HCT116 (cell line): Measurements from ENCODE around the gene ZBTB7B. TPM values are rescaled to one million over a fixed set of nuclear protein-coding genes. Genes with fewer than 3 reads are reported as not detected.

ENCODE experiments used
- ATAC-seq: fragments of 200-7000 bp; cut with Tn5 transposase; 2 replicates; pipeline ENCODE4 v1.9.1; 2020; ENCODE audit warnings: mild to moderate bottlenecking, moderate library complexity
- BruUV-seq: library from RNA; stranded (reverse); fragments of 400-500 nt; replicated peaks from 2 replicates; lab custom pipeline; 2021; lab: Mats Ljungman, UMichigan
- CTCF ChIA-PET: fragments of 300-600 bp; sonication (Branson Sonifier 250); formaldehyde crosslinking; loops from one replicate; lab custom pipeline; 2021; ENCODE audit warnings: antibody characterized with exemption; lab: Charles Lee
- POLR2A ChIA-PET: fragments of 300-600, 350-600 bp; sonication (Branson Sonifier 250); formaldehyde crosslinking; loops from one replicate; lab custom pipeline; 2021; ENCODE audit warnings: antibody characterized with exemption; lab: Charles Lee
- RAD21 ChIA-PET, 2 experiments: fragments of 300-600 bp; sonication (Branson Sonifier 250); formaldehyde crosslinking; loops; one replicate each; lab custom pipeline; 2023; ENCODE audit warnings: low total read pairs in 2 of 2; ENCODE audit not compliant: uncharacterized antibody in 2 of 2, unreplicated experiment in 2 of 2, low non-redundant PET in 1 of 2; lab: Charles Lee
- DNase-seq: peaks from one replicate; pipeline ENCODE4 v3.0.0-alpha.2; 2010; ENCODE audit warnings: low read depth, low spot score
- H2AFZ ChIP-seq: fragments of 200-600 bp; shearing (Covaris generic), sonication (generic); 2 replicates; pipeline ENCODE4 v1.6.1; 2017; ENCODE audit warnings: low read depth, mixed run types, mixed read lengths, antibody characterized with exemption, low read length; ENCODE audit not compliant: poor library complexity, severe bottlenecking
- H3K27ac ChIP-seq: 2 replicates; pipeline ENCODE4 v1.5.1; 2012; ENCODE audit warnings: low read depth, low read length
- H3K27me3 ChIP-seq: fragments of 200-600 bp; sonication (generic); 2 replicates; pipeline ENCODE4 v1.6.1; 2016; ENCODE audit warnings: mixed run types, low read length, mixed read lengths; ENCODE audit not compliant: insufficient read depth
- H3K36me3 ChIP-seq, 2 experiments: fragments of 200-500 bp in 1 of 2; fragments of 200-600 bp in 1 of 2; sonication (Bioruptor generic) in 1 of 2; sonication (generic) in 1 of 2; 2 replicates each; pipeline versions ENCODE4 v1.5.1 to v1.6.1; 2014 to 2016; ENCODE audit warnings: low read length in 2 of 2, inconsistent platforms in 1 of 2, mixed read lengths in 1 of 2, mixed run types in 1 of 2; ENCODE audit not compliant: insufficient read depth in 2 of 2, control insufficient read depth in 1 of 2
- H3K4me1 ChIP-seq, 2 experiments: fragments of 200-600 bp in 1 of 2; sonication (generic) in 1 of 2; 2 replicates each; pipeline versions ENCODE4 v1.5.1 to v1.6.1; 2012 to 2017; ENCODE audit warnings: low read length in 2 of 2, inconsistent platforms in 1 of 2, mild to moderate bottlenecking in 1 of 2, mixed read lengths in 1 of 2, mixed run types in 1 of 2, moderate library complexity in 1 of 2; ENCODE audit not compliant: insufficient read depth in 2 of 2, control insufficient read depth in 1 of 2
- H3K4me2 ChIP-seq: fragments of 200-600 bp; sonication (generic); 2 replicates; pipeline ENCODE4 v1.6.1; 2017; ENCODE audit warnings: mixed run types, low read length, mixed read lengths
- H3K4me3 ChIP-seq, 2 experiments: fragments of 200-600 bp in 1 of 2; sonication (generic) in 1 of 2; replicated peaks in 1 of 2; 2 replicates each; pipeline ENCODE4 v1.5.1; 2011 to 2016; ENCODE audit warnings: low read length in 2 of 2, control low read depth in 1 of 2, low read depth in 1 of 2, mild to moderate bottlenecking in 1 of 2, mixed read lengths in 1 of 2, mixed run types in 1 of 2
- H3K79me2 ChIP-seq: fragments of 200-600 bp; sonication (generic); 2 replicates; pipeline ENCODE4 v1.6.1; 2017; ENCODE audit warnings: mild to moderate bottlenecking, mixed run types, low read length, moderate library complexity, mixed read lengths; ENCODE audit not compliant: insufficient read depth
- H3K9ac ChIP-seq: fragments of 200-600 bp; sonication (generic); 2 replicates; pipeline ENCODE4 v1.6.1; 2016; ENCODE audit warnings: low read length, mixed read lengths
- H3K9me2 ChIP-seq: fragments of 200-600 bp; sonication (generic), shearing (Covaris generic); 2 replicates; pipeline ENCODE4 v1.6.1; 2017; ENCODE audit warnings: mixed run types, mild to moderate bottlenecking, moderate library complexity; ENCODE audit not compliant: insufficient read depth
- H3K9me3 ChIP-seq, 2 experiments: fragments of 200-500 bp in 1 of 2; fragments of 200-600 bp in 1 of 2; sonication (Bioruptor generic) in 1 of 2; sonication (generic) in 1 of 2; 2 replicates each; pipeline ENCODE4 v1.6.1; 2014 to 2017; ENCODE audit warnings: low read length in 2 of 2, mixed read lengths in 2 of 2, inconsistent platforms in 1 of 2, low read depth in 1 of 2, mild to moderate bottlenecking in 1 of 2, mixed run types in 1 of 2, moderate library complexity in 1 of 2; ENCODE audit not compliant: control insufficient read depth in 1 of 2, insufficient read depth in 1 of 2
- H4K20me1 ChIP-seq: fragments of 200-600 bp; sonication (generic), shearing (Covaris generic); 2 replicates; pipeline ENCODE4 v1.6.1; 2017; ENCODE audit warnings: mixed run types, mild to moderate bottlenecking, moderate library complexity; ENCODE audit not compliant: insufficient read depth
- JUND ChIP-seq: IDR thresholded peaks from 2 replicates; pipeline ENCODE4 v1.6.1; 2012
- SIN3A ChIP-seq: IDR thresholded peaks from 2 replicates; pipeline ENCODE4 v1.6.1; 2012; ENCODE audit warnings: low read depth
- intact Hi-C: fragments of 100-400 bp; cut with micrococcal nuclease; formaldehyde crosslinking; loops from 2 replicates; pipeline ENCODE4 v1.10.0; 2022
- total RNA-seq: library from RNA; stranded (reverse); gene quantifications from one replicate; pipeline ENCODE4 v1.2.1, GENCODE V29; 2021; ENCODE audit not compliant: unreplicated experiment
- TF ChIP-seq, protein P1 (sequence below): IDR thresholded peaks from 2 replicates; pipeline ENCODE4 v1.6.1; 2012; ENCODE audit warnings: low read depth
- TF ChIP-seq, protein P2 (sequence below): IDR thresholded peaks from 2 replicates; pipeline ENCODE4 v1.6.1; 2011; ENCODE audit warnings: mild to moderate bottlenecking, low read length, moderate library complexity; ENCODE audit not compliant: insufficient replicate concordance; ENCODE audit errors: extremely low read depth

The ZBTB7B gene
- total RNA-seq, 1 experiment from 2014 or later: 57.0 TPM

DNA sequence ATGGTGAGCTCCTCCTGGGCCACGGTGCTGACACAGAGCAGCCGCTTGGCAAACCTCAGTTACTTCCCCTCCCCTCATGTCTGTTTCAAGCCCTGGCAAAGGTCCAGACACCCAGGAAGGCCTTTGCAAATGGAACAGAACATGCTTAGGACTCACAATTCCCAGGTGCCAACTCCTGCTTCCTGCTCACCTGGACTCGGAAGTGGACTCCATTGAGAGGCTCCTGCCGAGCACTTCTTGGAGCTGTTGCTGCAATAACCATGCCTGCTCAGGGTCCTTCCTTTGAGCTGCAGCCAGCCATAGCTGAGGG, 20.3 kb downstream of the ZBTB7B start:
- H3K79me2 ChIP-seq: no peaks in the 10 kb centered on the region
- H3K9ac ChIP-seq: no peak overlapping the region
- H3K9me2 ChIP-seq: no peaks in the 10 kb centered on the region
- H3K4me2 ChIP-seq: no peak overlapping the region
- ATAC-seq: no peak
- no peak overlapping the region for H3K27ac ChIP-seq
- no peaks in the 10 kb centered on the region for H4K20me1 ChIP-seq
- H3K36me3 ChIP-seq: no peaks in the 10 kb centered on the region
- TF ChIP-seq, protein P1, sequence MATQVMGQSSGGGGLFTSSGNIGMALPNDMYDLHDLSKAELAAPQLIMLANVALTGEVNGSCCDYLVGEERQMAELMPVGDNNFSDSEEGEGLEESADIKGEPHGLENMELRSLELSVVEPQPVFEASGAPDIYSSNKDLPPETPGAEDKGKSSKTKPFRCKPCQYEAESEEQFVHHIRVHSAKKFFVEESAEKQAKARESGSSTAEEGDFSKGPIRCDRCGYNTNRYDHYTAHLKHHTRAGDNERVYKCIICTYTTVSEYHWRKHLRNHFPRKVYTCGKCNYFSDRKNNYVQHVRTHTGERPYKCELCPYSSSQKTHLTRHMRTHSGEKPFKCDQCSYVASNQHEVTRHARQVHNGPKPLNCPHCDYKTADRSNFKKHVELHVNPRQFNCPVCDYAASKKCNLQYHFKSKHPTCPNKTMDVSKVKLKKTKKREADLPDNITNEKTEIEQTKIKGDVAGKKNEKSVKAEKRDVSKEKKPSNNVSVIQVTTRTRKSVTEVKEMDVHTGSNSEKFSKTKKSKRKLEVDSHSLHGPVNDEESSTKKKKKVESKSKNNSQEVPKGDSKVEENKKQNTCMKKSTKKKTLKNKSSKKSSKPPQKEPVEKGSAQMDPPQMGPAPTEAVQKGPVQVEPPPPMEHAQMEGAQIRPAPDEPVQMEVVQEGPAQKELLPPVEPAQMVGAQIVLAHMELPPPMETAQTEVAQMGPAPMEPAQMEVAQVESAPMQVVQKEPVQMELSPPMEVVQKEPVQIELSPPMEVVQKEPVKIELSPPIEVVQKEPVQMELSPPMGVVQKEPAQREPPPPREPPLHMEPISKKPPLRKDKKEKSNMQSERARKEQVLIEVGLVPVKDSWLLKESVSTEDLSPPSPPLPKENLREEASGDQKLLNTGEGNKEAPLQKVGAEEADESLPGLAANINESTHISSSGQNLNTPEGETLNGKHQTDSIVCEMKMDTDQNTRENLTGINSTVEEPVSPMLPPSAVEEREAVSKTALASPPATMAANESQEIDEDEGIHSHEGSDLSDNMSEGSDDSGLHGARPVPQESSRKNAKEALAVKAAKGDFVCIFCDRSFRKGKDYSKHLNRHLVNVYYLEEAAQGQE: no peak
- TF ChIP-seq JUND (no peak), SIN3A (no peak)
- TF ChIP-seq, protein P2, sequence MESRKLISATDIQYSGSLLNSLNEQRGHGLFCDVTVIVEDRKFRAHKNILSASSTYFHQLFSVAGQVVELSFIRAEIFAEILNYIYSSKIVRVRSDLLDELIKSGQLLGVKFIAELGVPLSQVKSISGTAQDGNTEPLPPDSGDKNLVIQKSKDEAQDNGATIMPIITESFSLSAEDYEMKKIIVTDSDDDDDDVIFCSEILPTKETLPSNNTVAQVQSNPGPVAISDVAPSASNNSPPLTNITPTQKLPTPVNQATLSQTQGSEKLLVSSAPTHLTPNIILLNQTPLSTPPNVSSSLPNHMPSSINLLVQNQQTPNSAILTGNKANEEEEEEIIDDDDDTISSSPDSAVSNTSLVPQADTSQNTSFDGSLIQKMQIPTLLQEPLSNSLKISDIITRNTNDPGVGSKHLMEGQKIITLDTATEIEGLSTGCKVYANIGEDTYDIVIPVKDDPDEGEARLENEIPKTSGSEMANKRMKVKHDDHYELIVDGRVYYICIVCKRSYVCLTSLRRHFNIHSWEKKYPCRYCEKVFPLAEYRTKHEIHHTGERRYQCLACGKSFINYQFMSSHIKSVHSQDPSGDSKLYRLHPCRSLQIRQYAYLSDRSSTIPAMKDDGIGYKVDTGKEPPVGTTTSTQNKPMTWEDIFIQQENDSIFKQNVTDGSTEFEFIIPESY: no peak
- H2AFZ ChIP-seq: no peak overlapping the region
- ChIA-PET CTCF (interaction anchor here (1.1 to 1.7 kb wide), 2 partner anchors 22 to 28 kb away, joined by 3 to 7 read pairs; partner anchors contain the start of gene ADAM15), RAD21 (no interaction called here), POLR2A (no interaction called here)
- no peaks in the 10 kb centered on the region for H3K27me3 ChIP-seq
- no TSS peak for BruUV-seq
- peaks cover 34 to 67% of the 10 kb centered on the region in 2 experiments for H3K4me1 ChIP-seq
- no peak overlapping the region for H3K4me3 ChIP-seq
- no peak for DNase-seq
- intact Hi-C loops: no loop called here
- H3K9me3 ChIP-seq: no peaks in the 10 kb centered on the region
